ENCODE measurements around the gene SERPINB13.

DNA sequence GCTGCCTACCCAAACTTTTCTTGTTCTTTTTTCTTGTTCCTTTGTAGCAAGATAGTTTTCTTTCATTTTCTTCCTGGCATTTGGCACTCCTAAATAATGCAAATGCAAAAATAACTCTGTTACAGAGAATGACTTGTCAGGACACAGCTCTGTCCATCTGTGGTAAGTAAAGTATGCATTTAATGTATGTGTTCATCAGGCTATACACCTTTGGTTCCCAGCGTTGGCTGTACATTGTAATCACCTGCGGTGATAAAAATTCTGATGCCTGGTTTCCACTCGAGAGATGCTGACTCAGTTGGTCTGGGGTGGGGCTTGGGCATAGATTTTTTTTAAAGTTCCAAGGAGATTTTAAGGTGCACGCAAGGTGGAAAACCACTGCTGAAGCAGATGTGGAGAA lies at the start of gene SERPINB13:
- TF ChIP-seq, protein P1, sequence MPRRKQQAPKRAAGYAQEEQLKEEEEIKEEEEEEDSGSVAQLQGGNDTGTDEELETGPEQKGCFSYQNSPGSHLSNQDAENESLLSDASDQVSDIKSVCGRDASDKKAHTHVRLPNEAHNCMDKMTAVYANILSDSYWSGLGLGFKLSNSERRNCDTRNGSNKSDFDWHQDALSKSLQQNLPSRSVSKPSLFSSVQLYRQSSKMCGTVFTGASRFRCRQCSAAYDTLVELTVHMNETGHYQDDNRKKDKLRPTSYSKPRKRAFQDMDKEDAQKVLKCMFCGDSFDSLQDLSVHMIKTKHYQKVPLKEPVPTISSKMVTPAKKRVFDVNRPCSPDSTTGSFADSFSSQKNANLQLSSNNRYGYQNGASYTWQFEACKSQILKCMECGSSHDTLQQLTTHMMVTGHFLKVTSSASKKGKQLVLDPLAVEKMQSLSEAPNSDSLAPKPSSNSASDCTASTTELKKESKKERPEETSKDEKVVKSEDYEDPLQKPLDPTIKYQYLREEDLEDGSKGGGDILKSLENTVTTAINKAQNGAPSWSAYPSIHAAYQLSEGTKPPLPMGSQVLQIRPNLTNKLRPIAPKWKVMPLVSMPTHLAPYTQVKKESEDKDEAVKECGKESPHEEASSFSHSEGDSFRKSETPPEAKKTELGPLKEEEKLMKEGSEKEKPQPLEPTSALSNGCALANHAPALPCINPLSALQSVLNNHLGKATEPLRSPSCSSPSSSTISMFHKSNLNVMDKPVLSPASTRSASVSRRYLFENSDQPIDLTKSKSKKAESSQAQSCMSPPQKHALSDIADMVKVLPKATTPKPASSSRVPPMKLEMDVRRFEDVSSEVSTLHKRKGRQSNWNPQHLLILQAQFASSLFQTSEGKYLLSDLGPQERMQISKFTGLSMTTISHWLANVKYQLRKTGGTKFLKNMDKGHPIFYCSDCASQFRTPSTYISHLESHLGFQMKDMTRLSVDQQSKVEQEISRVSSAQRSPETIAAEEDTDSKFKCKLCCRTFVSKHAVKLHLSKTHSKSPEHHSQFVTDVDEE (CRISPR knock-in tag; IDR thresholded peaks at IDR 0.05): no peak
- TF ChIP-seq ESRRG (CRISPR knock-in tag; IDR thresholded peaks at IDR 0.05) (no peak), TOX (CRISPR knock-in tag; IDR thresholded peaks at IDR 0.05; ENCODE audit: borderline replicate concordance) (no peak), ZFP3 (CRISPR knock-in tag; IDR thresholded peaks at IDR 0.05) (no peak), ARNTL (CRISPR knock-in tag; IDR thresholded peaks at IDR 0.05; ENCODE audit: borderline replicate concordance, low read depth) (no peak), ZFP30 (CRISPR knock-in tag; IDR thresholded peaks at IDR 0.05) (no peak), SNAI2 (CRISPR knock-in tag; IDR thresholded peaks at IDR 0.05) (no peak)
- TF ChIP-seq, protein P2, sequence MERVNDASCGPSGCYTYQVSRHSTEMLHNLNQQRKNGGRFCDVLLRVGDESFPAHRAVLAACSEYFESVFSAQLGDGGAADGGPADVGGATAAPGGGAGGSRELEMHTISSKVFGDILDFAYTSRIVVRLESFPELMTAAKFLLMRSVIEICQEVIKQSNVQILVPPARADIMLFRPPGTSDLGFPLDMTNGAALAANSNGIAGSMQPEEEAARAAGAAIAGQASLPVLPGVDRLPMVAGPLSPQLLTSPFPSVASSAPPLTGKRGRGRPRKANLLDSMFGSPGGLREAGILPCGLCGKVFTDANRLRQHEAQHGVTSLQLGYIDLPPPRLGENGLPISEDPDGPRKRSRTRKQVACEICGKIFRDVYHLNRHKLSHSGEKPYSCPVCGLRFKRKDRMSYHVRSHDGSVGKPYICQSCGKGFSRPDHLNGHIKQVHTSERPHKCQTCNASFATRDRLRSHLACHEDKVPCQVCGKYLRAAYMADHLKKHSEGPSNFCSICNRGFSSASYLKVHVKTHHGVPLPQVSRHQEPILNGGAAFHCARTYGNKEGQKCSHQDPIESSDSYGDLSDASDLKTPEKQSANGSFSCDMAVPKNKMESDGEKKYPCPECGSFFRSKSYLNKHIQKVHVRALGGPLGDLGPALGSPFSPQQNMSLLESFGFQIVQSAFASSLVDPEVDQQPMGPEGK (CRISPR knock-in tag; IDR thresholded peaks at IDR 0.05; ENCODE audit: borderline replicate concordance): no peak
- TF ChIP-seq, protein P3, sequence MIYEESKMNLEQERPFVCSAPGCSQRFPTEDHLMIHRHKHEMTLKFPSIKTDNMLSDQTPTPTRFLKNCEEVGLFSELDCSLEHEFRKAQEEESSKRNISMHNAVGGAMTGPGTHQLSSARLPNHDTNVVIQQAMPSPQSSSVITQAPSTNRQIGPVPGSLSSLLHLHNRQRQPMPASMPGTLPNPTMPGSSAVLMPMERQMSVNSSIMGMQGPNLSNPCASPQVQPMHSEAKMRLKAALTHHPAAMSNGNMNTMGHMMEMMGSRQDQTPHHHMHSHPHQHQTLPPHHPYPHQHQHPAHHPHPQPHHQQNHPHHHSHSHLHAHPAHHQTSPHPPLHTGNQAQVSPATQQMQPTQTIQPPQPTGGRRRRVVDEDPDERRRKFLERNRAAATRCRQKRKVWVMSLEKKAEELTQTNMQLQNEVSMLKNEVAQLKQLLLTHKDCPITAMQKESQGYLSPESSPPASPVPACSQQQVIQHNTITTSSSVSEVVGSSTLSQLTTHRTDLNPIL (CRISPR knock-in tag; IDR thresholded peaks at IDR 0.05; ENCODE audit: low read depth): no peak

Measured in SK-N-SH treated with all-trans-retinoic acid at 6 μM for 48 hours (cell line).